Tibial artery (tissue), 4 donors: ENCODE measurements around the gene FOXJ3.

Experiments
- DNase-seq, 2 donors: peaks; one replicate each; pipeline ENCODE4 v3.0.0-alpha.2; 2019
- H3K27ac ChIP-seq, 2 donors: fragments of 200-600 bp; sonication (generic) in 1 of 2; 1 replicate in 1 of 2; 2 replicates in 1 of 2; pipeline ENCODE4 v1.5.1; 2018 to 2019; ENCODE audit warnings: mild to moderate bottlenecking in 1 of 2
- H3K27me3 ChIP-seq, 2 donors: fragments of 200-600 bp; sonication (generic) in 1 of 2; one replicate each; pipeline versions ENCODE4 v1.5.1 to v1.6.0; 2016 to 2019
- H3K36me3 ChIP-seq, 3 donors: fragments of 200-600 bp; sonication (generic) in 2 of 3; one replicate each; pipeline ENCODE4 v1.5.1; 2016 to 2019; ENCODE audit warnings: mild to moderate bottlenecking in 2 of 3
- H3K4me1 ChIP-seq, 4 donors: fragments of 200-600 bp; sonication (generic) in 2 of 4; 1 replicate in 3 of 4; 2 replicates in 1 of 4; pipeline ENCODE4 v1.5.1; 2016 to 2019
- H3K4me3 ChIP-seq, 2 donors: fragments of 200-600 bp; sonication (generic) in 1 of 2; 1 replicate in 1 of 2; 2 replicates in 1 of 2; pipeline ENCODE4 v1.5.1; 2018 to 2019; ENCODE audit warnings: mild to moderate bottlenecking in 2 of 2
- H3K9me3 ChIP-seq, 3 donors: fragments of 200-600 bp; sonication (generic) in 1 of 3; one replicate each; pipeline ENCODE4 v1.5.1; 2016 to 2019
- intact Hi-C: fragments of 100-400 bp; cut with DNase I; formaldehyde crosslinking; loops from one replicate; pipeline ENCODE4 v1.15.0; 2023; ENCODE audit warnings: low total_unique reads
- TF ChIP-seq, protein P1 (sequence below), 2 experiments: fragments of 200-600 bp in 1 of 2; fragments of 450-650 bp in 1 of 2; IDR thresholded peaks; one replicate each; pipeline ENCODE4 v1.5.1; 2017 to 2019; ENCODE audit warnings: antibody characterized with exemption in 2 of 2, mild to moderate bottlenecking in 1 of 2, moderate library complexity in 1 of 2

Gene FOXJ3

DNA sequence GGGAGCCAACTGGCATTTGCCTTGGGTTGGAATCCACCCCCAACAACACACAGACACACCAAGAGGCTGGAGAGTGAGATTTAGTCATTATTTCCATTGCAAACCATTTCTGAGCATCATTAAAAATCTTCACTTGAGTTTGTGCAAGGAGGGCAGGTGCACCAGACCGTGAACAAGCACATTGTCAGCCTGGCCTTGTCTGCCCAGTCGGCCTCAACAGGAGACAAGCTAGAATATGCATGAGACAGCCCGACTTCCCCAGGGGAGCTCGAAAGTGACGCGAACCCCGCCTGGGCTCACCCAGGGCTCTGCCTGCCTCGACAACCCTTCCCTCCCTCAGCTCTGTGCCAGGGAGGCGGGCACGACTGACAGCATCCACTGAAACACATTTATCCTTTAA lies 197.3 kb downstream of the FOXJ3 start:
- H3K4me3 ChIP-seq, result no peak overlapping the region
- no peak for DNase-seq
- H3K27ac ChIP-seq, result no peak overlapping the region
- H3K36me3 ChIP-seq, result no peaks in the 10 kb centered on the region
- no peaks in the 10 kb centered on the region for H3K9me3 ChIP-seq
- peaks cover 0 to 15% of the 10 kb centered on the region in 2 donors for H3K27me3 ChIP-seq
- intact Hi-C loops, result no loop called here
- H3K4me1 ChIP-seq, result no peaks in the 10 kb centered on the region
- TF ChIP-seq, protein P1, sequence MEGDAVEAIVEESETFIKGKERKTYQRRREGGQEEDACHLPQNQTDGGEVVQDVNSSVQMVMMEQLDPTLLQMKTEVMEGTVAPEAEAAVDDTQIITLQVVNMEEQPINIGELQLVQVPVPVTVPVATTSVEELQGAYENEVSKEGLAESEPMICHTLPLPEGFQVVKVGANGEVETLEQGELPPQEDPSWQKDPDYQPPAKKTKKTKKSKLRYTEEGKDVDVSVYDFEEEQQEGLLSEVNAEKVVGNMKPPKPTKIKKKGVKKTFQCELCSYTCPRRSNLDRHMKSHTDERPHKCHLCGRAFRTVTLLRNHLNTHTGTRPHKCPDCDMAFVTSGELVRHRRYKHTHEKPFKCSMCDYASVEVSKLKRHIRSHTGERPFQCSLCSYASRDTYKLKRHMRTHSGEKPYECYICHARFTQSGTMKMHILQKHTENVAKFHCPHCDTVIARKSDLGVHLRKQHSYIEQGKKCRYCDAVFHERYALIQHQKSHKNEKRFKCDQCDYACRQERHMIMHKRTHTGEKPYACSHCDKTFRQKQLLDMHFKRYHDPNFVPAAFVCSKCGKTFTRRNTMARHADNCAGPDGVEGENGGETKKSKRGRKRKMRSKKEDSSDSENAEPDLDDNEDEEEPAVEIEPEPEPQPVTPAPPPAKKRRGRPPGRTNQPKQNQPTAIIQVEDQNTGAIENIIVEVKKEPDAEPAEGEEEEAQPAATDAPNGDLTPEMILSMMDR (IDR thresholded peaks at IDR 0.05), result no peak

DNA sequence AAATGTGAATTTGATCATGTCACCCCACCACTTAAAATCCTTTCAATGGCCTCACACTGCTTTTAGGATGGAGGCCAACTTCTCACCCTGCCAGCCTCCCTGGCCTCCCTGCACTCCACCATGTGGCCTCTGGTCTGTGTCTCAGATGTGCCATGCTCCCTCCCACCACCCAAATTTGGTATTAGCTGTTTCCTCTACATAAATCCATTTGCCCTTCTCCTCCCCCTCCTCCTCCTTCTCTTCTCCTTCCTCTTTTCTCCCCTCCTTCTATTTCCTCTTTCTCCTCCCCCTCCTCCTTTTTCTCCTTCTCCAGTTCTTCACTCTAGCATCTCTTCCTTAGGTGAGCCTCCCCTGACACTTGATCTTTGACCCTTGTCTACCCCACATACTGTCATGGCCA lies 198.6 kb downstream of the FOXJ3 start:
- H3K27me3 ChIP-seq, result peaks cover 0 to 5% of the 10 kb centered on the region in 2 donors
- no peaks in the 10 kb centered on the region for H3K9me3 ChIP-seq
- intact Hi-C loops, result no loop called here
- H3K4me3 ChIP-seq, result no peak overlapping the region
- no peak overlapping the region for H3K27ac ChIP-seq
- no peaks in the 10 kb centered on the region for H3K36me3 ChIP-seq
- DNase-seq, result no peak
- TF ChIP-seq, protein P1 (IDR thresholded peaks at IDR 0.05), result no peak
- no peaks in the 10 kb centered on the region for H3K4me1 ChIP-seq

DNA sequence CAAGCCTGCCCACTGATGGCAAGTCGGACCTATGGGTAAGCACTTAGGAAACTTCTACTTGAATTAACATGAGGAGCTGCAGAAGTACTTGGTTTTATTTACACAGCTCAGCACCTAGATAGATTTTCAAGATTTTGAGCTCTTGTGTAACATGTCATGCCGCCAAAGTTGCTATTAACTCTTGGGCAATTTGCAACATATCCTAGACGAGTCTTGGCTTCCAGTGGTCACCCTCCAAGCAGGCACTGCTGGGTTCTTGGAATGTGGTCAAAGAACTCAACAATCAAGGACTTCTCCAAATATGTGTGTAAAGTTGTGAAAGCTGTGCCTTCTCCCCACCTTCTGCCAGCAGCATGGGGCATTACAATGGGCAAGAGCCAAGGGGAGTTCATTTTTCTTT lies 199.6 kb downstream of the FOXJ3 start:
- H3K27ac ChIP-seq, result no peak overlapping the region
- DNase-seq, result no peak
- TF ChIP-seq, protein P1 (IDR thresholded peaks at IDR 0.05), result no peak
- no peaks in the 10 kb centered on the region for H3K36me3 ChIP-seq
- H3K4me1 ChIP-seq, result no peaks in the 10 kb centered on the region
- no peak overlapping the region for H3K4me3 ChIP-seq
- H3K27me3 ChIP-seq, result peaks cover 0 to 4% of the 10 kb centered on the region in 2 donors
- intact Hi-C loops, result no loop called here
- no peaks in the 10 kb centered on the region for H3K9me3 ChIP-seq

DNA sequence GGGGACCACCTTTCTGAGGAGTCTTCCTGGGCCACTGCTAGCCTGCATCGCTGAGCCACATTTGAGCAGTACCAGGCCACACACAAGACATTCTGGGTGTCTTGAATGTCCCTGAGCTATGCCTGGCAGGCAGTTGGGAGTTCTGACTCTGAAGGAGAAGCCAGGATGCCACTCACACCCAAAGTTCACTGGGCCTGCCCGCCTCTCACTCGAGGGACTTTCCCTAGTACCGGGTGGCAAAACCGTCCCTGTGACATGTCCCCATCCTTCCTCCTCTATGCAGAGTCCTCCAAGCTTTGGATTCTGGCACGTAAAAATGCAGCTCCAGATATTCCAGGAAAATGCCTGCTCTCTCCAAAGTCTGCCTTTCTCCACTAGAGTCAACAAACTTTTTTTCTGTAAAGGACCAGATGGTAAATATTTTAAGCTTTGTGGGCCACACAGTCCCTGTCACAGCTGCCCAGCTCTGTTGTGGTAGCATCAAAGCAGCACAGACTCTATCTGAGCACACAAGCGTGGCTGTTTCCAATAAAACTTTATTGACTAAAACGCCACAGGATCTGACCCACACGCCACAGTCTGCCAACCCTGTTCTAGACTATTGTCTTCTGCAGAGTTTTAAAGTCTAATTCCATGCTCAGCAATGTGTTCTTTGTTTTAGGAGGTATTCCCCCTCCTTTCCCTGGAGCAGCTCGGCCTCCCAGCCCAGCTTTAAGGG lies 201.1 kb downstream of the FOXJ3 start:
- DNase-seq, result no peak
- H3K36me3 ChIP-seq, result no peaks in the 10 kb centered on the region
- H3K9me3 ChIP-seq, result no peaks in the 10 kb centered on the region
- intact Hi-C loops, result no loop called here
- no peak overlapping the region for H3K4me3 ChIP-seq
- TF ChIP-seq, protein P1 (IDR thresholded peaks at IDR 0.05), result no peak
- no peaks in the 10 kb centered on the region for H3K4me1 ChIP-seq
- no peak overlapping the region for H3K27ac ChIP-seq
- peaks cover 0 to 2% of the 10 kb centered on the region in 2 donors for H3K27me3 ChIP-seq

DNA sequence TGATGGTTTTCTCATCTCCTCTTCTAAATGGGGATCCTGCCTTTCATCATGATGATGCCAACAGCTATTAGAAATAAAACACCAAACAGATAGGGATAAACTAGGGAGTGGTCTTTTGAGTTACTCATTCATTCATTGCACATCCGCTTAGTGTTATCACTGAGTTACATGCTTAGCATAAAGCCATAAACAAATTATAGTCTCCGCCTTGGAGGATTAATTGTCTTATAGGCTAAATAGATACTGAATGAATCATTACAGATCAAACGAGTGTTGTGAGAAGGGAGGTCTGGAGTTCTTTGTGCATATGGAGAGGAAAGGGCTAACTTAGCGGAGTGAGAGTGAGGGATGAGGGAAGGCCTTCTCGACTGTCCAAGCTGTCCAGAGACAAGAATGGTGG lies 201.6 kb downstream of the FOXJ3 start:
- H3K36me3 ChIP-seq, result no peaks in the 10 kb centered on the region
- TF ChIP-seq, protein P1 (IDR thresholded peaks at IDR 0.05), result no peak
- no peak for DNase-seq
- no peaks in the 10 kb centered on the region for H3K4me1 ChIP-seq
- no peak overlapping the region for H3K27ac ChIP-seq
- no peak overlapping the region for H3K4me3 ChIP-seq
- intact Hi-C loops, result no loop called here
- peaks cover 0 to 6% of the 10 kb centered on the region in 2 donors for H3K27me3 ChIP-seq
- no peaks in the 10 kb centered on the region for H3K9me3 ChIP-seq
